Subcutaneous adipose tissue (tissue), 4 donors: ENCODE measurements around the gene SDHB. TPM values are rescaled to one million over a fixed set of nuclear protein-coding genes. Genes with fewer than 3 reads are reported as not detected.

Experiments used
- CTCF ChIP-seq: fragments of 450-650 bp; IDR thresholded peaks from one replicate; pipeline ENCODE4 v1.5.1; 2016; ENCODE audit warnings: low read depth, mild to moderate bottlenecking, control low read depth, antibody characterized with exemption, moderate library complexity
- total RNA-seq, 4 donors: library from RNA; depleted of rRNA; stranded (reverse); fragments of >200 nt; gene quantifications; one replicate each; pipeline ENCODE4 v1.1.0, GENCODE V29; 2016

SDHB gene
- total RNA-seq, 4 donors from 2014 or later, result 105 to 138 (median 121) TPM

- TF ChIP-seq CTCF, result no peak
Observed at GRCh38 chr1:16992675-16993074, 61.2 kb downstream of the SDHB start.

- no peak for TF ChIP-seq CTCF
Observed at GRCh38 chr1:16992102-16992501, 61.7 kb downstream of the SDHB start.

GRCh38 chr1:16991571-16991970 is 62.3 kb downstream of the SDHB start:
- TF ChIP-seq CTCF, result no peak

GRCh38 chr1:16989676-16990391 is 64.0 kb downstream of the SDHB start:
- TF ChIP-seq CTCF, result no peak

GRCh38 chr1:16988210-16988609 is 65.6 kb downstream of the SDHB start:
- no peak for TF ChIP-seq CTCF

- TF ChIP-seq CTCF, result no peak
Observed at GRCh38 chr1:16986962-16987361, 66.9 kb downstream of the SDHB start.

GRCh38 chr1:16986560-16986959 is 67.3 kb downstream of the SDHB start:
- no peak for TF ChIP-seq CTCF
